Measurements from ENCODE around the gene PRKN.

The PRKN gene

DNA sequence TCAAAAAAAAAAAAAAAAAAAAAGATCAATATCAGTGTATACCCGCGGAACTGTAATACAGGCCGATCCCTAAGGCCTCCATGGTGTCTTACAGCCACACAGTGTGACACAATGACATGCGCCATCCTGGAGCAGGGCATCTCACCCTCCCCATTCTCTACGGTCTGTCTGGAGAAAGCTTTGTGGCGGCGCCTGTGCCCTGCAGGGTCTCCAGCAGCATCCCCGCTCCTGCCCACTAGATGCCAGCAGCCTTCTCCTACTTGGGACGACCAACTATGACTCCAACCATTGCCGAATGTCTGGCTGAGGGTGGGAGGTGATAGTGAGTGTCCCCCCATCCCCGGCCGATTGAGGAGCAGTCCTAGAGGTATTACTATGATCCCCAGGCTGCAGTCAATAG is 894.9 kb downstream of the PRKN start:
- DNase-seq = no peak
- H4K20me1 ChIP-seq (ENCODE audit: insufficient read depth, low read length) = no peaks in the 10 kb centered on the region

GRCh38 chr6:161830866-161831616 is 896.5 kb downstream of the PRKN start:
- Histone ChIP-seq H2AFZ (ENCODE audit: low read depth, low read length) (no peak overlapping the region), H3K4me2 (ENCODE audit: insufficient read depth, low read length) (no peak overlapping the region), H3K9me3 (ENCODE audit: insufficient read depth, low read length, severe bottlenecking) (no peaks in the 10 kb centered on the region), H3K4me1 (ENCODE audit: insufficient read depth, low read length) (no peaks in the 10 kb centered on the region), H3K36me3 (ENCODE audit: insufficient read depth, low read length) (no peaks in the 10 kb centered on the region), H3K27me3 (ENCODE audit: insufficient read depth, low read length, poor library complexity) (no peaks in the 10 kb centered on the region), H3K9ac (ENCODE audit: low read depth, low read length) (no peak overlapping the region), H3K27ac (ENCODE audit: low read length) (no peak overlapping the region), H3K4me3 (ENCODE audit: low read depth in 1 of 2, low read length in 2 of 2) (no peak overlapping the region), H3K79me2 (ENCODE audit: insufficient read depth, low read length) (no peaks in the 10 kb centered on the region), H4K20me1 (ENCODE audit: insufficient read depth, low read length) (no peaks in the 10 kb centered on the region)
- TF ChIP-seq, protein P1, sequence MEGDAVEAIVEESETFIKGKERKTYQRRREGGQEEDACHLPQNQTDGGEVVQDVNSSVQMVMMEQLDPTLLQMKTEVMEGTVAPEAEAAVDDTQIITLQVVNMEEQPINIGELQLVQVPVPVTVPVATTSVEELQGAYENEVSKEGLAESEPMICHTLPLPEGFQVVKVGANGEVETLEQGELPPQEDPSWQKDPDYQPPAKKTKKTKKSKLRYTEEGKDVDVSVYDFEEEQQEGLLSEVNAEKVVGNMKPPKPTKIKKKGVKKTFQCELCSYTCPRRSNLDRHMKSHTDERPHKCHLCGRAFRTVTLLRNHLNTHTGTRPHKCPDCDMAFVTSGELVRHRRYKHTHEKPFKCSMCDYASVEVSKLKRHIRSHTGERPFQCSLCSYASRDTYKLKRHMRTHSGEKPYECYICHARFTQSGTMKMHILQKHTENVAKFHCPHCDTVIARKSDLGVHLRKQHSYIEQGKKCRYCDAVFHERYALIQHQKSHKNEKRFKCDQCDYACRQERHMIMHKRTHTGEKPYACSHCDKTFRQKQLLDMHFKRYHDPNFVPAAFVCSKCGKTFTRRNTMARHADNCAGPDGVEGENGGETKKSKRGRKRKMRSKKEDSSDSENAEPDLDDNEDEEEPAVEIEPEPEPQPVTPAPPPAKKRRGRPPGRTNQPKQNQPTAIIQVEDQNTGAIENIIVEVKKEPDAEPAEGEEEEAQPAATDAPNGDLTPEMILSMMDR (IDR thresholded peaks at IDR 0.05; ENCODE audit: borderline replicate concordance, extremely low read depth, low read length, poor library complexity, severe bottlenecking) = no peak
- no peak for TF ChIP-seq EZH2 (IDR thresholded peaks at IDR 0.05; ENCODE audit: borderline replicate concordance, low read depth, low read length, severe bottlenecking)
- no peak for ATAC-seq (ENCODE audit: insufficient read depth, low read depth)
- DNase-seq = no peak

More for the DNA sequence above, 894.9 kb downstream of the PRKN start:
- Histone ChIP-seq H3K9ac (ENCODE audit: low read depth, low read length) (no peak overlapping the region), H3K4me1 (ENCODE audit: insufficient read depth, low read length) (no peaks in the 10 kb centered on the region), H3K27ac (ENCODE audit: low read length) (no peak overlapping the region), H3K36me3 (ENCODE audit: insufficient read depth, low read length) (no peaks in the 10 kb centered on the region), H3K9me3 (ENCODE audit: insufficient read depth, low read length, severe bottlenecking) (no peaks in the 10 kb centered on the region), H3K4me3 (ENCODE audit: low read depth in 1 of 2, low read length in 2 of 2) (no peak overlapping the region), H3K4me2 (ENCODE audit: insufficient read depth, low read length) (no peak overlapping the region), H2AFZ (ENCODE audit: low read depth, low read length) (no peak overlapping the region), H3K79me2 (ENCODE audit: insufficient read depth, low read length) (no peaks in the 10 kb centered on the region), H3K27me3 (ENCODE audit: insufficient read depth, low read length, poor library complexity) (no peaks in the 10 kb centered on the region)
- no peak for TF ChIP-seq EZH2 (IDR thresholded peaks at IDR 0.05; ENCODE audit: borderline replicate concordance, low read depth, low read length, severe bottlenecking)
- TF ChIP-seq, protein P1 (IDR thresholded peaks at IDR 0.05; ENCODE audit: borderline replicate concordance, extremely low read depth, low read length, poor library complexity, severe bottlenecking) = no peak
- ATAC-seq (ENCODE audit: insufficient read depth, low read depth) = no peak

- H3K9me3 ChIP-seq (ENCODE audit: insufficient read depth, low read length, severe bottlenecking) = no peaks in the 10 kb centered on the region
Observed at GRCh38 chr6:161829291-161829729, 898.3 kb downstream of the PRKN start.

DNA sequence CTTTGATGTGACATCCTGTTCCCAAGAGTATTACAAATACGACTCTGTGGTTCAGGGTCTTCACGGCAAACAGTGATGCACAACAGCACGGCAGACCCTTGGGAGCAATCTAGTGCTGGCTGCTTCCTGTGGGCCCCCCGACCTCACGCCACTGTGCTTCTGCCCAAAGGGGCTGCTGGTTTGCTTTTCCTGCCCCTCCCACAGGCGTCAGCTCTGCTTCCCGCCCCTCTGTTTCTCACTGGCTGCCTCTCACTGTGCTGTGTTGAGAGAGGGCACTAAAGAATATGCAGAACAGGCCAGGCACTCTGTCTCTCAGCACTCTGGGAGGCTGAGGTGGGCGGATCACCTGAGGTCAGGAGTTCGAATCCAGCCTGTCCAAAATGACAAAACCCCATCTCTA is 899.2 kb downstream of the PRKN start:
- TF ChIP-seq EZH2 (IDR thresholded peaks at IDR 0.05; ENCODE audit: borderline replicate concordance, low read depth, low read length, severe bottlenecking) = no peak
- TF ChIP-seq, protein P1 (IDR thresholded peaks at IDR 0.05; ENCODE audit: borderline replicate concordance, extremely low read depth, low read length, poor library complexity, severe bottlenecking) = no peak

More at GRCh38 chr6:161829291-161829729, 898.3 kb downstream of the PRKN start:
- Histone ChIP-seq H3K36me3 (ENCODE audit: insufficient read depth, low read length) (no peaks in the 10 kb centered on the region), H3K9ac (ENCODE audit: low read depth, low read length) (no peak overlapping the region), H3K4me1 (ENCODE audit: insufficient read depth, low read length) (no peaks in the 10 kb centered on the region), H2AFZ (ENCODE audit: low read depth, low read length) (no peak overlapping the region), H3K27ac (ENCODE audit: low read length) (no peak overlapping the region), H3K27me3 (ENCODE audit: insufficient read depth, low read length, poor library complexity) (no peaks in the 10 kb centered on the region), H4K20me1 (ENCODE audit: insufficient read depth, low read length) (no peaks in the 10 kb centered on the region), H3K4me3 (ENCODE audit: low read depth in 1 of 2, low read length in 2 of 2) (no peak overlapping the region), H3K4me2 (ENCODE audit: insufficient read depth, low read length) (no peak overlapping the region), H3K79me2 (ENCODE audit: insufficient read depth, low read length) (no peaks in the 10 kb centered on the region)
- TF ChIP-seq EZH2 (IDR thresholded peaks at IDR 0.05; ENCODE audit: borderline replicate concordance, low read depth, low read length, severe bottlenecking) = no peak
- DNase-seq (no peak), ATAC-seq (ENCODE audit: insufficient read depth, low read depth) (no peak)

More for the DNA sequence above, 899.2 kb downstream of the PRKN start:
- no peaks in the 10 kb centered on the region for H3K27me3 ChIP-seq (ENCODE audit: insufficient read depth, low read length, poor library complexity)
- no peak overlapping the region for H3K4me2 ChIP-seq (ENCODE audit: insufficient read depth, low read length)
- peak; percentile 10 for DNase-seq
- no peaks in the 10 kb centered on the region for H3K79me2 ChIP-seq (ENCODE audit: insufficient read depth, low read length)
- no peaks in the 10 kb centered on the region for H4K20me1 ChIP-seq (ENCODE audit: insufficient read depth, low read length)
- no peaks in the 10 kb centered on the region for H3K36me3 ChIP-seq (ENCODE audit: insufficient read depth, low read length)
- no peak overlapping the region for H3K27ac ChIP-seq (ENCODE audit: low read length)
- ATAC-seq (ENCODE audit: insufficient read depth, low read depth) = 0 out of 3 replicates have a peak, but pooled peaks have one; percentile 22
- no peak overlapping the region for H3K4me3 ChIP-seq (ENCODE audit: low read depth in 1 of 2, low read length in 2 of 2)
- H2AFZ ChIP-seq (ENCODE audit: low read depth, low read length) = no peak overlapping the region
- H3K4me1 ChIP-seq (ENCODE audit: insufficient read depth, low read length) = no peaks in the 10 kb centered on the region
- no peaks in the 10 kb centered on the region for H3K9me3 ChIP-seq (ENCODE audit: insufficient read depth, low read length, severe bottlenecking)
- no peak overlapping the region for H3K9ac ChIP-seq (ENCODE audit: low read depth, low read length)

All from DND-41 (cell line).